NCI-H524 treated with DMSO at 0.1 percent for 48 hours (cell line): ENCODE results near the gene QRSL1.
A peak's percentile ranks its signal among the peaks of the same experiment; 100 is the strongest.
"Not testable (repeated sequence)": the region's sequence is repeated elsewhere in the genome, so short reads cannot be mapped to it uniquely, and the experiment has no call there.

Experiments
- DNase-seq: peaks from one replicate; lab custom pipeline; 2025; lab: John Stamatoyannopoulos, UW

QRSL1 gene, protein sequence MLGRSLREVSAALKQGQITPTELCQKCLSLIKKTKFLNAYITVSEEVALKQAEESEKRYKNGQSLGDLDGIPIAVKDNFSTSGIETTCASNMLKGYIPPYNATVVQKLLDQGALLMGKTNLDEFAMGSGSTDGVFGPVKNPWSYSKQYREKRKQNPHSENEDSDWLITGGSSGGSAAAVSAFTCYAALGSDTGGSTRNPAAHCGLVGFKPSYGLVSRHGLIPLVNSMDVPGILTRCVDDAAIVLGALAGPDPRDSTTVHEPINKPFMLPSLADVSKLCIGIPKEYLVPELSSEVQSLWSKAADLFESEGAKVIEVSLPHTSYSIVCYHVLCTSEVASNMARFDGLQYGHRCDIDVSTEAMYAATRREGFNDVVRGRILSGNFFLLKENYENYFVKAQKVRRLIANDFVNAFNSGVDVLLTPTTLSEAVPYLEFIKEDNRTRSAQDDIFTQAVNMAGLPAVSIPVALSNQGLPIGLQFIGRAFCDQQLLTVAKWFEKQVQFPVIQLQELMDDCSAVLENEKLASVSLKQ

DNA sequence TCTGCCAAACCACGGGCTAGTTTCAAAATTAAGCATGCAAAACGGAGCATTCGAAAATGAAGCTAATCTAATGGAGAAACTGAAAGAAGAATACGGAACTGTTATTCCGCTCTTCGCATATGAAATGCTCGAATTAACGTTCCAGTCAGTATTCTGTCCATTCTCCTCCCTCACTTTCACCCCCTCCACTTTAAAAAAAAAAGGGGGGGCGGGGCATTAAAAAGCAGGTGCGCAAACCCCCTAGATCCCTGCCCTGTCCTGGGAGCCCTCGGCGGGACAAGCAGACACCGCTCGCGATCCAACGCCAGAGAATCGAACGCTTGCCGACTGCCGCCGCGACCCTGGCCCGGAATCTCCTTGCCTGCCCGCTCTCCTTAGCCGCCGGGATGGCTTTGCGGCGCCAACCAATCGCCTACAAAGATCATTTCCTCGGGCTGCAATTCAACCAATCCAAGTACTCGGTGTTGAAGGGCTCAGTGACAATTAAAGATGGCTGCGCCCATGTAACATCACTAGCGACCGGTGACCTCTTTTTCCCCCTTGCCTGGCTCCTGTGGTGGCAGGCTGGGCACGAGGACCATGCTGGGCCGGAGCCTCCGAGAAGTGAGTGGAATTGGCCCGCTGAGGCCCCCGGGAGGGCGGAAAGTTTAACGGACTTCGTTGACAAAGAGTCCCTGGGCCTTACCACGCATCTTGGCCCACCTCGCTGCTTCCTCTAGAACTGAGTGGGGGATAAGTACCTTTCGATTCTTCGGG, at the start of gene QRSL1, which contains the start of gene RTN4IP1:
Gene QRSL1 (plus strand): TSS at position 476 of the 756 bp plus-strand sequence. CDS start 104 bp downstream, at position 580.
Gene RTN4IP1 (minus strand): TSS at position 396 of the 756 bp plus-strand sequence. CDS start 477 bp downstream, outside the sequence.
- DNase-seq = peak; percentile 72

DNA sequence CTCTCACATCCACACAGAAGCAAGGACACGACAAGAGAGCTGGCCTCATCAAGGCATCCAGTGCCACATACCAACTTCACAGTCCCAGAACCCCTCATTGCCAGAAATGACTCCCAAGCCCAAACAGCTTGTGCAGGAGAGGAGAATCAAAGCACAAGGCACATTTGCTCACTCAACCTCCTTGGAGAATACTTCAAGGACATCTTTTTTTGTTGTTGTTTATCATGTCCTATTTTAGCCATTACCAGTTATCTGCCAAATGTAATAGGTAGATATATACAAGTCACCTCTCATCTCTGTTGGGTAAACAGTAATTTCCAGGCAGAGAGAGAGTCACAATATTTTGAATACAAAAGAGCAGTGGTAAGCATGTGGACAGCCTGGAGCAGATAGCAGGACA, 47.9 kb upstream of the QRSL1 start:
- no peak for DNase-seq

DNA sequence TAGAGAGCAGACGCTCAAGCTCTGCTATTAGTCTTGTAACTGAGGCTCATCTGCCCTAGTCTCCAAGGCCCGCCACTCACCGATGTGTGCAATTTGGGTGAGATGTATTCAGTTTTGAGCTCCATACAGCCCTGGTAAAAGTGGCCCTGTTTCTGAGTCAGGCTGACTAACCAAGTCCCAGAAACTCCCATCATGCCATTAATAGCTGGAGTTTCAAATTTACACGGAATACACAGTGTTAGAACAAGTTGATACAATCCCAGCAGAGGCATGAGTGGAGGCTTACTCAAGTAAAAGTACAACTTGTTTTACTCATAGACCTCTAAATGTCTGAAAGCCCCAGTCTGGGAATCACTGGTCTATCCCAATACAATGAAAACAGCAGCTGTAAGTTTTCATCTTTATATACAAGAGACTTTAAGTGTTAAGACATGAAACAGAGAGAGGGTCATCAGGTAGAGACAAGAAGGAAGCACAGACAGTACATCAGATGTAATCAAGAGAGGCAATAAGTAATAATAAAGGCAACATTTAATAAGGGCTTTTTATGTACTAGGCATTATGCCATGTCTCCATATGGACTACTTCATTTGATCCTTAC, 42.5 kb upstream of the QRSL1 start:
- DNase-seq = no peak

DNA sequence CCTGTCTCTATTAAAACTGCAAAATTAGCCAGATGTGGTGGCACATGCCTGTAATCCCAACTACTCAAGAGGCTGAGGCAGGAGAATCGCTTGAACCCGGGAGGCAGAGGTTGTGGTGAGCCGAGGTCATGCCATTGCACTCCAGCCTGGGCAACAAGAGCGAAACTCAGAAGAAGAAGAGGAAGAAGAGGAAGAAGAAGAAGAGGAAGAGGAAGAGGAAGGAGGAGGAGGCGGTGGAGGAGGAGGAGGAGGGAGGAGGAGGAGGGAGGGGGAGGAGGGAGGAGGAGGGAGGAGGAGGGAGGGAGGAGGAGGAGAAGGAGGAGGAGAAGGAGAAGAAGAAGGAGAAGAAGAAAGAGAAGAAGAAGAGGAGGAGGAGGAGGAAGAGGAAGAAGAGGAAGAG, 40.4 kb upstream of the QRSL1 start:
- DNase-seq = not testable (repeated sequence)

DNA sequence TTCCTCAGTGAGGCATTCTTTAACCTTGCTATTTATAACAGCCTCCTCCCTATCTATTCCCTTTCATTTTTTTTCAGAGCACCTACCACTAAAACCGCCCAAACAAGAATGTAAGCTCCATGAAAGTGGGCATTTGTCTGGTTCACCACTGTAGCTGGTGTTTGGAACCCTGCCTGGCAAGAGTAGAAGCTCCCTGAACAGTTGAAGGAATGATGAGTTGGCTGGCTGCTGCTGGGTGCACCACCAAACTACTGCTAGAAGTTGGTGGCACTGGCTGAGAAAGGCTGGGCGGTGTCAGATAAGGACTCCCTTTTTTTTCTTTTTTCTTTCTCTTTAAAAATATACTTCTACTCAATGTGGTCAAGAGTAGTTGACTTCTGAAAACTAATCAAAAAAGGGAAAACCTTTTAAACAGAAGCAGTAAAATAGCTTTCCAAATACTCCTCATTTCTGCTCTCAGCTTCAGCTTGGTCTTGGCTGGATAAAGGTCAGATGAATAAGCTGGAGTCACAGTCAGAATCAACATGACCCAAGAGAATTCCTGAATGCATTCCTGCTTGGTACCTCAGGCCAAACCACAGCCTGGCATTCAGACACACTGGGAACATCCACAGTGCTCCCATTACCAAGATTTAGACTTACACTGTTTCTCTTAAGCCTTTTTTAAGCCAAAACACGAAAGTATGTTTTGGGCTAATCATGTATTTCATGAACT, 38.1 kb upstream of the QRSL1 start:
- DNase-seq = no peak

DNA sequence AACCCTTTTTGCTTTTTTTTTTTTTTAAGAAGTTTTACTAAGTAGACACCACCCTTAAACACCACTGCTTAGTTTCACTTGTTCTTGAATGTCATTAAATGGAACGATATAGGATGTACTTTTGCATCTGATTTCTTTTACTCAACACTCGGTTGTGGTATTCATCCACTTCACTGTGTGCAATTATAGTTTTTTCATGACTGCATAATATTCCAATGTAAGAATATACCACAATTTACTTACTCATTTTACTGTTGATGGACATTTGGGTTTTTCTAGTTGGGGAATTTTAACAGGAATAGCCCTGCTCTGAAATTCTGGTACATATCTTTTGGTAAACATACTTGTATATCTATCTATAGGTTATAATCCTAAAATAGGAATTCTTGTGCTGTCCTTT, 29.9 kb upstream of the QRSL1 start:
- DNase-seq = no peak

DNA sequence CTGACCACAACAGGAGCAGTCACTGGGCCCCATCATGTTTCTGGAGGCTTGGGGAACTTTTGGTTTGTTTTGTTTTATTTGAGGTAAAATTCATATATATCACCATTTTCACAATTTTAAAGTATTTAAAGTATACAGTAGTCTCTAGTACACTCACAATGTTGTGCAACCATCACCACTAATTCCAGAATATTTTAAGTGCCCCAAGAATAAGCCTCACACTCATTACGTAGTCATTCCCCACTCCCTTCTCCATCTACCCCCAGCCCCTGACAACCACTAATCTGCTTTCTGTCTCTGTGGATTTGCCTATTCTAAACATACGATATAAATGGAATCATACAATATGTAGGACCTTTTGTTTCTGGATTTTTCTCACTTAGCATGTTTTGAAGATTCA, 29.0 kb upstream of the QRSL1 start:
- no peak for DNase-seq

DNA sequence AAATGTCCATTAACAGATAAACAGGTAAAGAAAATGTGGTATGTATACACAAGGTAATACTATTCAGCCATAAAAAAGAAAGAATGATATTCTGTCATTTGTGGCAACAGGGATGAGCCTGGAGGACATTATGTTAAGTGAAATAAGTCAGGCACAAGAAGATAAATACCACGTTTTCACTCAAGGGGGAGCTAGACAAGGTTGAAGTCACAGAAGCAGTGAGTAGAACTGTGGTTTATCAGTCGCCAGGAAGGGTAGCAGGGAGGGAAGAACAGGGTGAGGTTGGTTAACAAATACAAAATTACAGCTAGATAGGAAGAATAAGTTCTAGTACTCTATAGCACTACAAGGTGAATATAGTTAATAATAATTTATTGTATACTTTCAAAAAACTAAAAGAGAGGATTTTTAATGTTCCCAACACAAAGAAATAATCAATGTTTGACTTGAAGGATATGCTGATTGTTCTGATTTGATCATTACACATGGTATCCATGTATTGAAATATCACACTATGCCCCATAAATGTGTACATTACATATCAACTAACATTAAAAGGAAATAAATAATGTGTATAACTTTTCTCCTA, 21.2 kb upstream of the QRSL1 start:
- no peak for DNase-seq

DNA sequence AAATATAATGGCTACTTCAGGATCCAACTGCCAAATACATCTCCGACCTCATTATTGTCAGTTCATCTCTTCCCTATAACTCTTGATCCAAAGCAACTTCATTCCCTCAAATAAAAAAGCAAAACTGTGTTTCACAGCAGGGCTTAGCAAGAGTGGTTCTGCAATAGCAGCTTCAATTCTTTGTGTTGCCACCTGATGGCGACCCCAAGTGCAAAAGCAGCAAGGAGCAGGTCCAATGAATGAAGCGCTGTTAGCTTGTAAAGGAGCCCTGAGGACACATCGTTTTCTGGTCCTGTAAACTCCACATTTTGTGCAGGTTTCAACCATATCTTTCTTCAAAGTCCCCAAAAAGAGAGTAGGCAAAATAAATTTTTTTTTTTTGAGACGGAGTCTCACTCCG, 19.7 kb upstream of the QRSL1 start:
- DNase-seq = no peak

DNA sequence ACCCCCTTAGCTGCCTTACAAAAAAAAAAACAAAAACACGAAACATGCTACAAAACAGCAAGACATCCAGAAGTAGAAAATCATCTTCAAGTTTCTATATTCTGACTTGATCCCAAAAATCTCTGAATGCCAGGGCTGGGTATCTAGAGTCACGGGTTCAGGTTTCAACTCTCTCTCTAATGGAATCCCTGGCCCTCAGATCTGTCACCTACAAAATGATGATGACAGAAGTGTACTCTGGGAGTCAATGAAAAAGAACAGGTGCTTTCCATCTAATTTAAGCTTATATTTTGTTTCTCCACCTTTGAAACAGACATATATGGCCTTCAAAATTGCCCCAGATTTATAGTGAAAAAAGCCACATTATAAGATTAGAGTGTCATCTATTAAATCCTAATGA, 18.3 kb upstream of the QRSL1 start:
- DNase-seq = no peak

DNA sequence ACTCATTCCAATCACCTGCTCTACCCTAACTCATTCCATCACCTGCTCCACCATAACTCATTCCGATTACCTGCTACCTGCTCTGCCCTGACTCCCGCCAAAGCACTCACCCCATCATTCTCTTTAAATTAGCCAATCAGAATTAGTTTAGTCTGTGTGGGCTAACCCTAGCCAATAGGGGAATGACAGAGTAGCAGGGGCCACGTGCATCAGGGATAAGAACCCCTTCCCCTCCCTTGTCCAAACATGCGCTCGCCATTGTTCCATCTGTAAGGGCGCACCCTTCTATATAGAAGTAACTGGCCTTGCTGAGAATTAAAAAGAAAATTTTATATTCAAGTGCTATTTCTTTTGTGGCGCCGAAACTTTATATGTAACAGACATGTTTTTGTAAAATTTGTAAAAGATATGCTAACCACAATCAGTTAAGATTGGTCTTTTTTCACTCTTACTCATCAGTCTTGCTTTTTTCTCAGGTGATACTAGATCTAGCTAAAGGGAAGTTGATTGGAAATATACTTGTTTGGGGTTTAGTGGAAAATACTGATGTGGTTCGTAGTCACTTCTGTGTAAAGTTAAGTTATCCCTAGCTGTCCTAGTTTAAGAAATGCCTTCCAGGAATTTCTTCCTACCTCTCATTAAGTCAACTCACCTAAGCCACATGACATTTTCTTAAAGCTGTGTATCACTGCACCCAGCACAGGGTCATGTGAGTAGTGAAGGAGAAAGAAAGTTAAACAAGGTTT, 16.5 kb upstream of the QRSL1 start:
- no peak for DNase-seq

DNA sequence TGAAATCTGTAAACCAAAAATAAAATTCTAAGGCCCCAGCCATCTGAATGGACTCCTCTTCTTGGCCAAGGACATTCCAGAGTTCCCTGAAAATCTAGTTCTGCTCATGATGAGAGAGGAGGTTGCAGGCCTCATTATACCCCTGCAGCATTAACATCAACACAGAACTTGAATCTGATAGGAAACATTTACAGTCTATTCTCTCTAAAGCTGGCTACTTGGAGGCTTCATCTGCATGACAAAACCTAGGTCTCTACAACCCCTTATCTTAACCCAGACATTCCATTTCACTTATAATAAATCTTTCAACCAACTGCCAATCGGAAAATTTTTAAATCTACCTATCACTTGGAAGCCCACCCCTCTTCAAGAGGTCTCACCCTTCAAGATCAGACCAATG, 15.8 kb upstream of the QRSL1 start:
- DNase-seq = no peak

DNA sequence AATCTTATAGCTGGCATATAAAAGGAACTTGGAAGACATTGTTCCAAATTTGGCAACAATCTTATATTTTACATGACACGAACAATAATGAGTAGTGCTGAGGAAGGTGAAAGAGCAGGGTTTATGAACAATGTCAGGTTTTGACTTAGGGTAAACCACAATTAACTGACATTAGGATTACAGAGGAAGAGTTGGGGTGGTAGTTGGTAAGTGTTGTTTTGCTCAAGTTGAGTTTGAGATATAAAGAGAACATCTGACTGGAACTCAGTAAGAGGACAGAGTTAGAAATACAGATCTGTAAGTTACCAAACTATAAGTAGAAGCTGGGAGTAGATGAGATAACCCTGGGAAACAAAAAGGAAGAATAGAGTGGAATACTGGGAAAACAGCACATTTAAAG, 15.2 kb upstream of the QRSL1 start:
- no peak for DNase-seq

DNA sequence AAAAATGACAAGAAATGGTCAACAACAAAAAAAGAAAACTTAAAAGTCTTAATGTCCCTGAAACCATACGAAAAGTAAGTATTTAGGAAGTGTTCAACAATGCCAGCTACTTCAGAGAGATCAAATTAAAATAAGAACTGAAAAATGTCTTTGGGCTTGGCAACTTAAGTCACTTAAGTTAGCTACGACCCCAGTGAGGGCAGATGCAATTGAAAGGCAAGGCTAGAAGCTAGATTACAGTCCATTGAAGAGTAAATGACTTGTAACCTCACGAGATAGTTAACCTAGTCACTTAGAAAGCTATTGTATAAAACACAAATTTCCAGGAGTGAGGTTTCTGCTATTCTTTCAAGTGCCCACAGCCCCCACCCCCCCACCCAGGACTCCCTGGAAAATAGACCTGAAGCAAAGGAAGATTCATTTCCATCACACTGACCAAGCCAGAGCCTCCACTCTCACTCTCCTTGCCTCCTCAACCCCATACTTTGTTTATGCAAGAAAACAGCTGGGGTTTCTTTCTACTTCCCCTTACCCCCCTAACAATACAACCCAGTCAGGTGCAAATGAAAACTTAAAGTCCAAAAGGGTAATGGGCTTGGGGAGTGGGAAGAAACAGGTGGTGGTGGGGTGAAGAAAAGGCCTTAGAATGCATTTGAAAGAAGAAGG, 14.7 kb upstream of the QRSL1 start:
- DNase-seq = no peak

DNA sequence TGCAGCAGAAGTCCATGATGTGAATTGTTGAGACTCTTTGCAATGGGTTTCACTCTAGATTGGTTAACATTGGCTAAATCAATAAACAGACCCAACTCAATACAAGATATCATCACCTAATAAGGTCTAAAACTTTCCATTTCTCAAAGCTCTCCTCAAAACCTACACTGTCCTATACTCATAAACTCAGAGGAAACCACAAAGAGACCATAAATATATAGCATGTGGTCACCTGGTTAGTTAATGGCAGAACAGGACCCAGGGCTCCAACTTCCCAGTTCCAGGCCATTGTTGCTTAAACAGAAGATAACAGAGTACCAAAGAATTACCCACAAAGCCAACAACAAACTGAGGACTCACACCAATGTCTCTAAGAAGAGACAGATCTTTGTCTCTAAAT, 12.1 kb upstream of the QRSL1 start:
- DNase-seq = no peak

DNA sequence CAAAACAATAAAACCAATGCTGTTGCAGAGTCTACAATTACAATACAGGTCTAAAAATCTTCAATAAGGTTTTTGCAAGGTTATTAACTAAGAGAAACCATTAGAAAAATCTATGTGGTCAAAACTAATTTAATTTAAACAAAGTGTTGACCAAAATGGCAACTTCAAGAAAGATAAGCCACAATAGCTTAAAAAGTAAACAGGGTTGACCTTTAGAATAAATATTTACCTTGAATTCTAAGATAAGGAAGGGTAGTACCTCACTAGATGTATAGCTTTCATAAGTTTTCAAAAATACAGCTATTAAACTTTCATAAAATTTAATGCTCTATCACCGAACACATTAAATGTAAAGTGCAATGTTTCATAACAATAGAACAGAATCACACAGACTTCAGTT, 11.5 kb upstream of the QRSL1 start:
- DNase-seq = no peak

DNA sequence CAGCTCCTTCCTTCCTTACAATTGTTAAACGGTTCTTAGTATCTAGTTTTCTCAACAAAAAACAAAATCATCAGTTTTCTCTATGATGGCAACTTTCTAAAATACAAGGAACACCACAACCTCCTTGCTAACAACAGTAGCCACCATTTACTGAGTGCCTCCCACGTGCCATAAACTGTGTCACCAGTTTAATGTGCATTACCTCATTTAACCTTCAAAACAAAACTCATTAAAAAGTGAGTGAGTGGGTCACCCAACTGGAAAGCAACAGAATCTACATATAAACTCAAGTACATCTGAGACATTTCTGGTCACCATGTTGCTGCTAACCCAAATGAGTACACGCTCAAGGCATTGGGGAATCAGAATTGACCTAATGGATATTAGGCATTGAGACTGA, 11.1 kb upstream of the QRSL1 start:
- no peak for DNase-seq

DNA sequence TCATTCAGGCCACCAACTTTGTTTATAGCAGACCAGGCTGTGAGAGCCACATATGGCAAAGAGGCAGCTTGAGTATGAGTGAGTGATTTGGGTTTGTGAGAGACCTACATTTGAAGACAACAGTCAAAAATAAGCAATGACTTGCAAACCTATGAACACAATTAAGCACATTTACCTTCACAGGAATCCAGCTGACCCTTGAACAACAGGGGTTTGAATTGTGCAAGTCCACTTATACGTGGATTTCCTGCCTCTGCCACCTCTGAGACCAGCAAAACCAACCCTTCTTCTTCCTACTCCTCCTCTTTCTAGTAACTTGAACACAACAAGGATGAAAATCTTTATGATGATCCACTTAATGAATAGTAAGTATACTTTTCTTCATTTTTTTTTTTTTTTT, 10.2 kb upstream of the QRSL1 start:
- DNase-seq = no peak

DNA sequence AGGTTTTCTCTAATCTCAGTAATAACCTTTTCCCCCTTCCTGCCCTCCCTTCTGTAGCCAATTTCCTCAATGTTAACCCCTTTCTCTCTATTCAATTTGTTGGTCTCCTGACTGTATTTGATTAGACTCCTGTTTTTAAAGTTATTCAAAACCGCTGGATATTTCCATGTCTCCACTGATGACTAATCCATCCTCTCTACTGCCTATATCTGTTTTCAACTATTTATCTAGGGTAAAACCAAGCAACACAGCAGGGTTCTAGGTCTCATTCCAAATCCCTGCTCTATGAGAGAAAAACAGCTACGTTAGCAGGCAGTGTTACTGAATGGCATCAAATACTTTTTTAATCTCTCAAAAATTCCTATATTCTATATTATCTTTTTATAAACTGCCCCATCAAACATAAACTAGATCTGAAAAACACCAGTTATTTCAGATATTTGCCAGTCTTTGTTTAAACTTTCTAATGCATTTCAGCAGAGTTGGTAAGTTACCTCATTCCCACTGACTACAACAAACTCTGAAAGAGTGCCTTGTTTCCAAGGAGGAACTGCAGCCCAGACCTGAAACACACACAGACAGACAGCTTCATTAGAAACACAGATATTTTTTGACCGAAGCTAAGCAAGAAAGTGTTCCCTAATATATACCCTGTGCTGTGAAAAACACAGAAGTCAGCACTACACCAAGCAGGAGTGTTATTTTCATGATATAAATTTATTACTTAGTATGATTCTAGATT, 8.3 kb upstream of the QRSL1 start:
- no peak for DNase-seq

DNA sequence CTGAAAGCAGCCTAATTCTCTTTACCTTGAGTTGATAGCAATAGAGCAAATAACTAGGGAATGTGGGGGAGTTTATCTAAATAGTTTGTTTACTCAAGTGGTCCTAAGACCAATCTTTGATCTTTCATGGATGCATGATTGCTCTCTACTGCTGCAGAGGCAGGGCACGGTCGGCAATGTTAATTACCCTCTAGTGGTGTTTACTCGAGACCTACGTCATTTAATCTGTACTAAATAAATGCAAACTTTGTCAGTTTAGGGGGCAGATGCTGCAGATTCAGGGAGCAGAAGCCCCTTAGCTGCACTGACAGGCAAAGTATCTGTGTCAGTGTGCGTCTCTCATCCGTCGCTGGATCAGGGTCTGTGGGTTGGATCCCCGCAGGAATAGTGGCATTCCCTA, 7.0 kb upstream of the QRSL1 start:
- no peak for DNase-seq
